HepG2 (cell line): ENCODE measurements around the gene THY1. TPM values are rescaled to one million over a fixed set of nuclear protein-coding genes. Genes with fewer than 3 reads are reported as not detected.
A peak's percentile ranks its signal among the peaks of the same experiment; 100 is the strongest.

ENCODE experiments used
- ARNT ChIP-seq: fragments of 450-650 bp; IDR thresholded peaks from 2 replicates; pipeline ENCODE4 v1.6.1; 2017
- DMAP1 ChIP-seq: IDR thresholded peaks from 2 replicates; pipeline ENCODE4 v1.6.1; 2016
- ELF1 ChIP-seq: sonication (generic); formaldehyde crosslinking; IDR thresholded peaks from 2 replicates; pipeline ENCODE4 v1.4.0; 2020; ENCODE audit warnings: missing genetic modification reagents
- FOXO1 ChIP-seq: sonication (generic); formaldehyde crosslinking; IDR thresholded peaks from 2 replicates; pipeline ENCODE4 v1.4.0; 2020; ENCODE audit warnings: missing genetic modification reagents
- IRF2 ChIP-seq: IDR thresholded peaks from 2 replicates; pipeline ENCODE4 v1.6.1; 2018; ENCODE audit warnings: missing genetic modification reagents, missing compliant biosample characterization
- KLF11 ChIP-seq: IDR thresholded peaks from 2 replicates; pipeline ENCODE4 v1.6.1; 2016; ENCODE audit warnings: missing compliant biosample characterization
- NFE2L1 ChIP-seq: sonication (generic); formaldehyde crosslinking; IDR thresholded peaks from 2 replicates; pipeline ENCODE4 v1.4.0; 2020; ENCODE audit warnings: missing genetic modification reagents, mild to moderate bottlenecking, borderline replicate concordance
- RBAK ChIP-seq: sonication (generic); formaldehyde crosslinking; IDR thresholded peaks from 2 replicates; pipeline ENCODE4 v1.5.1; 2020; ENCODE audit warnings: mild to moderate bottlenecking, missing genetic modification reagents
- RFX3 ChIP-seq: IDR thresholded peaks from 2 replicates; pipeline ENCODE4 v1.6.1; 2016; ENCODE audit warnings: missing biosample characterization, missing genetic modification reagents
- SETDB1 ChIP-seq: sonication (generic); formaldehyde crosslinking; IDR thresholded peaks from 2 replicates; pipeline ENCODE4 v1.5.1; 2020; ENCODE audit warnings: missing genetic modification reagents, mild to moderate bottlenecking, borderline replicate concordance
- SOX5 ChIP-seq: IDR thresholded peaks from 2 replicates; pipeline ENCODE4 v1.6.1; 2016; ENCODE audit warnings: borderline replicate concordance
- SOX6 ChIP-seq, 2 experiments: fragments of 450-650 bp in 1 of 2; sonication (generic) in 1 of 2; formaldehyde crosslinking in 1 of 2; IDR thresholded peaks; 2 replicates each; pipeline versions ENCODE4 v1.4.0 to v1.6.1; 2017 to 2020; ENCODE audit warnings: antibody characterized with exemption in 1 of 2, mild to moderate bottlenecking in 1 of 2, missing genetic modification reagents in 1 of 2
- TCF7 ChIP-seq: sonication (generic); IDR thresholded peaks from 2 replicates; pipeline ENCODE4 v1.6.1; 2016; ENCODE audit warnings: antibody characterized with exemption, low read depth
- U2AF2 ChIP-seq: fragments of 200-400 bp; formaldehyde crosslinking; IDR thresholded peaks from 2 replicates; pipeline ENCODE4 v1.6.1; 2017; ENCODE audit warnings: low read depth, mild to moderate bottlenecking, low read length
- ZNF225 ChIP-seq: sonication (generic); formaldehyde crosslinking; IDR thresholded peaks from 2 replicates; pipeline ENCODE4 v1.4.0; 2020; ENCODE audit warnings: mild to moderate bottlenecking, missing genetic modification reagents
- ZNF552 ChIP-seq: sonication (generic); formaldehyde crosslinking; IDR thresholded peaks from 2 replicates; pipeline ENCODE4 v1.9.0; 2022; ENCODE audit warnings: missing genetic modification reagents, mild to moderate bottlenecking, borderline replicate concordance
- ZNF709 ChIP-seq: sonication (generic); formaldehyde crosslinking; IDR thresholded peaks from 2 replicates; pipeline ENCODE4 v1.5.0; 2020; ENCODE audit warnings: mild to moderate bottlenecking, missing genetic modification reagents
- polyA plus RNA-seq, 8 experiments: library from polyadenylated mRNA; depleted of rRNA in 3 of 8; stranded (reverse) in 7 of 8; unstranded in 1 of 8; fragments of >200 nt; fragmentation: Illumina TruSeq in 4 of 8; extraction: Trizol in 4 of 8; gene quantifications; 2 replicates each; pipeline versions ENCODE4 v1.2.1 to v1.2.3, GENCODE V29; 2011 to 2016; ENCODE audit warnings: low read depth in 4 of 8, missing spikeins in 1 of 8, mixed read lengths in 1 of 8; ENCODE audit not compliant: insufficient read depth in 1 of 8
- total RNA-seq, 5 experiments: library from RNA; depleted of rRNA; stranded (reverse); fragments of >200 nt; fragmentation: Illumina TruSeq; extraction: Trizol; gene quantifications; 2 replicates each; pipeline ENCODE4 v1.2.3, GENCODE V29; 2016; ENCODE audit warnings: low read depth in 1 of 5
- TF ChIP-seq, protein P1 (sequence below): sonication (generic); formaldehyde crosslinking; IDR thresholded peaks from 2 replicates; pipeline ENCODE4 v1.4.0; 2020; ENCODE audit warnings: missing genetic modification reagents, borderline replicate concordance
- TF ChIP-seq, protein P2 (sequence below): sonication (generic); formaldehyde crosslinking; IDR thresholded peaks from 2 replicates; pipeline ENCODE4 v1.8.1; 2022; ENCODE audit warnings: mild to moderate bottlenecking, missing genetic modification reagents
- TF ChIP-seq, protein P3 (sequence below): sonication (generic); formaldehyde crosslinking; IDR thresholded peaks from 2 replicates; pipeline ENCODE4 v1.4.0; 2020; ENCODE audit warnings: missing genetic modification reagents
- TF ChIP-seq, protein P4 (sequence below): sonication (generic); formaldehyde crosslinking; IDR thresholded peaks from 2 replicates; pipeline ENCODE4 v1.4.0; 2020; ENCODE audit warnings: mild to moderate bottlenecking, missing genetic modification reagents
- TF ChIP-seq, protein P5 (sequence below): sonication (generic); formaldehyde crosslinking; IDR thresholded peaks from 2 replicates; pipeline ENCODE4 v1.9.0; 2022; ENCODE audit warnings: low read depth, missing genetic modification reagents

THY1 gene
- total and polyA plus RNA-seq, 2 of the 13 experiments (the other 11 are each of a cell fraction or from before 2014, with no cell fraction given) = not detected

DNA sequence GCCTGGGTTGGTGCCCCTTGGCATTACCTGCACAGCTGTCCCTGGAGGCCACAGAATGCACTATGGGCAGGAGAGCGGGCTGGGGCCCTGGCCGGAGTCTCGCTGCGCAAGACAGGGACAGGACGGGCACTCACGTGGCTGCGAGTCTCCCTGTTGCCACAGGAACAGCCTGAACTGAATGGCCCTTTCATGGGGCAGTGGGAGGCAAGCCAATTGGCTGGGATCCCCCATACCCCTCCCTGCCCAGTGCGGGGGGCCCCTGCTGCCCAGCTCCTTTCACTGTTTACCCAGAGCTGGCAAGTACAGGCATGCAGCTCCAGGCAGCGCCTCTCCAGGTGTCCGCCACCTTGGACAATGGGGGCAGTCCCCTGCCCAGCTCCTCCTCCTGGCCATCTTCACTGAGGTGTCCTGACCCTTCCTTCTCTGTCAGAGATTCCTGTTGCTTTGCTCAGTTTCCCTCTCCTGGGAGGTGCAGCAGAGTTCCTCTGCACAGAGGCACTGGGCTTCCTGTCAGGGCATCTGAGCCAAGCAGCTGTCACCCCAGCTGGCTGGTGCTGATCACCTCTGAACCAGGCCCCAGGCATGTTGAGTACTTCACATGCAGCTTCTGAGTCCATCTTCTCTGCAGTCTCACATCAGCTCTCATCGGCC is 46.6 kb downstream of the THY1 start (continued):
- TF ChIP-seq, protein P1, sequence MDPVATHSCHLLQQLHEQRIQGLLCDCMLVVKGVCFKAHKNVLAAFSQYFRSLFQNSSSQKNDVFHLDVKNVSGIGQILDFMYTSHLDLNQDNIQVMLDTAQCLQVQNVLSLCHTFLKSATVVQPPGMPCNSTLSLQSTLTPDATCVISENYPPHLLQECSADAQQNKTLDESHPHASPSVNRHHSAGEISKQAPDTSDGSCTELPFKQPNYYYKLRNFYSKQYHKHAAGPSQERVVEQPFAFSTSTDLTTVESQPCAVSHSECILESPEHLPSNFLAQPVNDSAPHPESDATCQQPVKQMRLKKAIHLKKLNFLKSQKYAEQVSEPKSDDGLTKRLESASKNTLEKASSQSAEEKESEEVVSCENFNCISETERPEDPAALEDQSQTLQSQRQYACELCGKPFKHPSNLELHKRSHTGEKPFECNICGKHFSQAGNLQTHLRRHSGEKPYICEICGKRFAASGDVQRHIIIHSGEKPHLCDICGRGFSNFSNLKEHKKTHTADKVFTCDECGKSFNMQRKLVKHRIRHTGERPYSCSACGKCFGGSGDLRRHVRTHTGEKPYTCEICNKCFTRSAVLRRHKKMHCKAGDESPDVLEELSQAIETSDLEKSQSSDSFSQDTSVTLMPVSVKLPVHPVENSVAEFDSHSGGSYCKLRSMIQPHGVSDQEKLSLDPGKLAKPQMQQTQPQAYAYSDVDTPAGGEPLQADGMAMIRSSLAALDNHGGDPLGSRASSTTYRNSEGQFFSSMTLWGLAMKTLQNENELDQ = no peak
- TF ChIP-seq ARNT (no peak), NFE2L1 (CRISPR knock-in tag) (no peak), U2AF2 (peak; percentile 96), SOX5 (CRISPR knock-in tag) (0 out of 2 replicates have a peak, but pooled peaks have one; percentile 42), RFX3 (CRISPR knock-in tag) (peak; percentile 83), RBAK (CRISPR knock-in tag) (no peak), ELF1 (0 out of 2 replicates have a peak, but pooled peaks have one; percentile 26), ZNF552 (CRISPR knock-in tag) (no peak), TCF7 (no peak), FOXO1 (peak; percentile 76), ZNF709 (no peak), ZNF225 (CRISPR knock-in tag) (no peak), IRF2 (CRISPR knock-in tag) (peak; percentile 27; the same call in 1 of the 2 replicates), KLF11 (CRISPR knock-in tag) (0 out of 2 replicates have a peak, but pooled peaks have one; percentile 49), SOX6 (IDR thresholded peaks at IDR 0.05) (no peak), SOX6 (CRISPR knock-in tag; IDR thresholded peaks at IDR 0.05) (peak; percentile 75), DMAP1 (CRISPR knock-in tag) (peak; percentile 75), SETDB1 (CRISPR knock-in tag) (no peak)
- TF ChIP-seq, protein P2, sequence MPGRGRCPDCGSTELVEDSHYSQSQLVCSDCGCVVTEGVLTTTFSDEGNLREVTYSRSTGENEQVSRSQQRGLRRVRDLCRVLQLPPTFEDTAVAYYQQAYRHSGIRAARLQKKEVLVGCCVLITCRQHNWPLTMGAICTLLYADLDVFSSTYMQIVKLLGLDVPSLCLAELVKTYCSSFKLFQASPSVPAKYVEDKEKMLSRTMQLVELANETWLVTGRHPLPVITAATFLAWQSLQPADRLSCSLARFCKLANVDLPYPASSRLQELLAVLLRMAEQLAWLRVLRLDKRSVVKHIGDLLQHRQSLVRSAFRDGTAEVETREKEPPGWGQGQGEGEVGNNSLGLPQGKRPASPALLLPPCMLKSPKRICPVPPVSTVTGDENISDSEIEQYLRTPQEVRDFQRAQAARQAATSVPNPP = no peak
- TF ChIP-seq, protein P3, sequence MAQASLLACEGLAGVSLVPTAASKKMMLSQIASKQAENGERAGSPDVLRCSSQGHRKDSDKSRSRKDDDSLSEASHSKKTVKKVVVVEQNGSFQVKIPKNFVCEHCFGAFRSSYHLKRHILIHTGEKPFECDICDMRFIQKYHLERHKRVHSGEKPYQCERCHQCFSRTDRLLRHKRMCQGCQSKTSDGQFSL (CRISPR knock-in tag) = no peak; the same call in 1 of the 2 replicates
- TF ChIP-seq, protein P4, sequence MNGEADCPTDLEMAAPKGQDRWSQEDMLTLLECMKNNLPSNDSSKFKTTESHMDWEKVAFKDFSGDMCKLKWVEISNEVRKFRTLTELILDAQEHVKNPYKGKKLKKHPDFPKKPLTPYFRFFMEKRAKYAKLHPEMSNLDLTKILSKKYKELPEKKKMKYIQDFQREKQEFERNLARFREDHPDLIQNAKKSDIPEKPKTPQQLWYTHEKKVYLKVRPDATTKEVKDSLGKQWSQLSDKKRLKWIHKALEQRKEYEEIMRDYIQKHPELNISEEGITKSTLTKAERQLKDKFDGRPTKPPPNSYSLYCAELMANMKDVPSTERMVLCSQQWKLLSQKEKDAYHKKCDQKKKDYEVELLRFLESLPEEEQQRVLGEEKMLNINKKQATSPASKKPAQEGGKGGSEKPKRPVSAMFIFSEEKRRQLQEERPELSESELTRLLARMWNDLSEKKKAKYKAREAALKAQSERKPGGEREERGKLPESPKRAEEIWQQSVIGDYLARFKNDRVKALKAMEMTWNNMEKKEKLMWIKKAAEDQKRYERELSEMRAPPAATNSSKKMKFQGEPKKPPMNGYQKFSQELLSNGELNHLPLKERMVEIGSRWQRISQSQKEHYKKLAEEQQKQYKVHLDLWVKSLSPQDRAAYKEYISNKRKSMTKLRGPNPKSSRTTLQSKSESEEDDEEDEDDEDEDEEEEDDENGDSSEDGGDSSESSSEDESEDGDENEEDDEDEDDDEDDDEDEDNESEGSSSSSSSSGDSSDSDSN (CRISPR knock-in tag) = peak; percentile 56; the same call in 1 of the 2 replicates
- TF ChIP-seq, protein P5, sequence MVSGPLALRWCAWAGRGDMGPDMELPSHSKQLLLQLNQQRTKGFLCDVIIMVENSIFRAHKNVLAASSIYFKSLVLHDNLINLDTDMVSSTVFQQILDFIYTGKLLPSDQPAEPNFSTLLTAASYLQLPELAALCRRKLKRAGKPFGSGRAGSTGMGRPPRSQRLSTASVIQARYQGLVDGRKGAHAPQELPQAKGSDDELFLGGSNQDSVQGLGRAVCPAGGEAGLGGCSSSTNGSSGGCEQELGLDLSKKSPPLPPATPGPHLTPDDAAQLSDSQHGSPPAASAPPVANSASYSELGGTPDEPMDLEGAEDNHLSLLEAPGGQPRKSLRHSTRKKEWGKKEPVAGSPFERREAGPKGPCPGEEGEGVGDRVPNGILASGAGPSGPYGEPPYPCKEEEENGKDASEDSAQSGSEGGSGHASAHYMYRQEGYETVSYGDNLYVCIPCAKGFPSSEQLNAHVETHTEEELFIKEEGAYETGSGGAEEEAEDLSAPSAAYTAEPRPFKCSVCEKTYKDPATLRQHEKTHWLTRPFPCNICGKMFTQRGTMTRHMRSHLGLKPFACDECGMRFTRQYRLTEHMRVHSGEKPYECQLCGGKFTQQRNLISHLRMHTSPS (CRISPR knock-in tag) = peak; percentile 98
